ENCODE results near the gene TMEM94. TPM values are rescaled to one million over a fixed set of nuclear protein-coding genes. Genes with fewer than 3 reads are reported as not detected.
"Not testable (repeated sequence)": the region's sequence is repeated elsewhere in the genome, so short reads cannot be mapped to it uniquely, and the experiment has no call there.

The TMEM94 gene
- polyA plus RNA-seq, 10 donors = 34.5 to 65.8 (median 49.3) TPM

GRCh38 chr17:75509528-75510258 is 53.3 kb downstream of the TMEM94 start:
- no peak for DNase-seq

- no peak for DNase-seq
These were observed 54.8 kb downstream of the TMEM94 start for GRCh38 chr17:75511270-75511609.

- no peak for DNase-seq
These were observed 55.5 kb downstream of the TMEM94 start for GRCh38 chr17:75511610-75512575.

GRCh38 chr17:75512926-75513640 is 56.6 kb downstream of the TMEM94 start:
- DNase-seq = no peak

GRCh38 chr17:75513641-75514000 is 57.2 kb downstream of the TMEM94 start:
- DNase-seq = no peak

GRCh38 chr17:75514299-75514918 is 58.0 kb downstream of the TMEM94 start:
- no peak for DNase-seq

- peak in 2 of 3 donors; percentile 27 to 63 for DNase-seq
These were observed 58.6 kb downstream of the TMEM94 start for GRCh38 chr17:75514919-75515495.

- peak; percentile 92 to 97 (median 95) for DNase-seq
These were observed 59.2 kb downstream of the TMEM94 start, which contains the start of gene CASKIN2 for GRCh38 chr17:75515496-75516254. Gene CASKIN2 (minus strand): TSS chr17:75515537. CDS start chr17:75513804, 1,733 bp downstream.

- peak; percentile 89 to 98 (median 93) for DNase-seq
These were observed 59.8 kb downstream of the TMEM94 start, which contains the start of gene TSEN54 for GRCh38 chr17:75516255-75516618. Gene TSEN54 (plus strand): TSS chr17:75516528. CDS start chr17:75516561, 33 bp downstream.

- DNase-seq = peak in 2 of 3 donors; percentile 35 to 67
These were observed 60.3 kb downstream of the TMEM94 start for GRCh38 chr17:75516619-75517296.

GRCh38 chr17:75517297-75517865 is 60.9 kb downstream of the TMEM94 start:
- DNase-seq = peak in 1 of 3 donors; percentile 32

- DNase-seq = no peak
These were observed 61.8 kb downstream of the TMEM94 start for GRCh38 chr17:75518201-75518600.

GRCh38 chr17:75518983-75519537 is 62.6 kb downstream of the TMEM94 start:
- no peak for DNase-seq

GRCh38 chr17:75520413-75520812 is 64.0 kb downstream of the TMEM94 start:
- not testable (repeated sequence) for DNase-seq

- DNase-seq = no peak
These were observed 64.9 kb downstream of the TMEM94 start for GRCh38 chr17:75521290-75521689.

GRCh38 chr17:75521951-75522727 is 65.7 kb downstream of the TMEM94 start:
- no peak for DNase-seq

GRCh38 chr17:75523647-75524046 is 67.2 kb downstream of the TMEM94 start:
- DNase-seq = no peak
